ENCODE data around the gene GJB5.

GRCh38 chr1:34774957-34775356, 20.1 kb downstream of the GJB5 start:
- no peak for TF ChIP-seq CTCF (IDR thresholded peaks at IDR 0.05)
- no peak for TF ChIP-seq ZFX (IDR thresholded peaks at IDR 0.05; ENCODE audit: borderline replicate concordance)
